ENCODE data around the gene FNTB.

GRCh38 chr14:64966976-64967375, 19.7 kb upstream of the FNTB start:
- TF ChIP-seq CTCF (conservative IDR thresholded peaks at IDR 0.05), result no peak
- TF ChIP-seq EZH2 (IDR thresholded peaks at IDR 0.05; ENCODE audit: low read depth), result no peak

Measured in PC-9 (cell line).